Stimulated activated CD4-positive, alpha-beta T cell treated with anti-CD3 and anti-CD28 coated beads, TNF-alpha, amount 100 ng/mL, for 48 hours (primary cell): ENCODE results near the gene GNAL.

ENCODE experiments used
- DNase-seq, 3 donors: peaks; one replicate each; pipeline ENCODE4 v3.0.0-alpha.2; 2020; ENCODE audit warnings: low read depth in 3 of 3

GNAL gene

GRCh38 chr18:11724781-11725180, 35.7 kb downstream of the GNAL start:
- DNase-seq = no peak

- DNase-seq = no peak
Observed at GRCh38 chr18:11726556-11726955, 37.5 kb downstream of the GNAL start.

- no peak for DNase-seq
Observed at GRCh38 chr18:11728249-11728648, 39.2 kb downstream of the GNAL start.

GRCh38 chr18:11729556-11729955, 40.5 kb downstream of the GNAL start:
- DNase-seq = no peak

- peak; percentile 48 to 60 (median 52) for DNase-seq
Observed at GRCh38 chr18:11733031-11733430, 44.0 kb downstream of the GNAL start.

- no peak for DNase-seq
Observed at GRCh38 chr18:11736656-11737055, 47.6 kb downstream of the GNAL start.

GRCh38 chr18:11739893-11740292, 50.8 kb downstream of the GNAL start:
- no peak for DNase-seq

GRCh38 chr18:11740461-11740860, 51.4 kb downstream of the GNAL start:
- no peak for DNase-seq

- no peak for DNase-seq
Observed at GRCh38 chr18:11741505-11742145, 52.6 kb downstream of the GNAL start.

GRCh38 chr18:11745521-11745920, 56.5 kb downstream of the GNAL start:
- DNase-seq = no peak

- DNase-seq = no peak
Observed at GRCh38 chr18:11747286-11747685, 58.2 kb downstream of the GNAL start.

- no peak for DNase-seq
Observed at GRCh38 chr18:11747731-11748130, 58.7 kb downstream of the GNAL start.

- DNase-seq = no peak
Observed at GRCh38 chr18:11749305-11749704, 60.2 kb downstream of the GNAL start.

- DNase-seq = no peak
Observed at GRCh38 chr18:11750171-11750570, 61.1 kb downstream of the GNAL start.

GRCh38 chr18:11750581-11751310, 61.7 kb downstream of the GNAL start:
- DNase-seq = no peak

GRCh38 chr18:11751341-11752115, 62.5 kb downstream of the GNAL start:
- DNase-seq = no peak

GRCh38 chr18:11752116-11752911, 63.2 kb downstream of the GNAL start:
- DNase-seq = no peak

GRCh38 chr18:11754979-11755378, 65.9 kb downstream of the GNAL start:
- no peak for DNase-seq

- DNase-seq = no peak
Observed at GRCh38 chr18:11757084-11757590, 68.1 kb downstream of the GNAL start.

GRCh38 chr18:11759456-11759855, 70.4 kb downstream of the GNAL start:
- DNase-seq = no peak

- DNase-seq = no peak
Observed at GRCh38 chr18:11760498-11761167, 71.6 kb downstream of the GNAL start.
